Measurements from ENCODE around the gene CASTOR2. TPM values are rescaled to one million over a fixed set of nuclear protein-coding genes. Genes with fewer than 3 reads are reported as not detected.
"Not testable (repeated sequence)": the region's sequence is repeated elsewhere in the genome, so short reads cannot be mapped to it uniquely, and the experiment has no call there.

CASTOR2 gene
- total RNA-seq, 4 donors from 2014 or later, result 5.7 to 10.5 (median 10.2) TPM

DNA sequence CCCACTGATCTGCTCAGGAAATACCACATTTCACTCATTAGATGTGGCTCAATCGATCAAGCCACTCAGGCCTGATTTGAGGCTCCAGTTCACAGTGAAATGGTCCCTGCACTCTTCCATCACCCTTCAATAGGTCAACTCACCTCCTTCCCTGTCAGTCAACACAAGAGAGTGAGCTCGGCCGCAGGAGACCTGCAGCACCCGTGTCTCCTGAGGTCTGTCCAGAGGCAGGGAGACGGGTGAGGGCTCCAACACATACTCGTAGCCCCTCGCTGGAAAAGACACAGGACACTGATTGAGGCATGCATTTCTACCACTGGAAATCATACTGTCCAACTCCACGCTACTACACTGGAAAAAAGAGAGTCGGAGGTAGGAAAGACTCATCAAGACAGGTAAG lies 102.0 kb downstream of the CASTOR2 start:
- Histone ChIP-seq H3K36me3 (peaks cover 46 to 83% of the 10 kb centered on the region in 2 donors), H3K27ac (no peak overlapping the region), H3K4me3 (replicated peaks in 1 of 3) (no peak overlapping the region), H3K9me3 (no peaks in the 10 kb centered on the region), H3K27me3 (no peaks in the 10 kb centered on the region), H3K4me1 (no peaks in the 10 kb centered on the region)
- intact Hi-C loops (cut with DNase I), result no loop called here
- TF ChIP-seq CTCF (IDR thresholded peaks at IDR 0.05) (no peak), POLR2A (IDR thresholded peaks at IDR 0.05) (no peak)
- 94% methylated on average over 9 of the region's 9 CpGs for WGBS, 2 donors
- no peak for DNase-seq

GRCh38 chr7:75072981-75073283 lies 108.4 kb downstream of the CASTOR2 start:
- no peaks in the 10 kb centered on the region for H3K9me3 ChIP-seq
- H3K36me3 ChIP-seq, result peaks cover 15 to 28% of the 10 kb centered on the region in 2 donors
- no peaks in the 10 kb centered on the region for H3K27me3 ChIP-seq
- peaks cover 0 to 7% of the 10 kb centered on the region in 2 donors for H3K4me1 ChIP-seq
- DNase-seq, result no peak
- WGBS, 2 donors, result 5 to 17% methylated on average over 6 to 9 of the region's 9 CpGs
- H3K27ac ChIP-seq, result peak overlapping the region; percentile 66 to 92 (median 92)
- intact Hi-C loops (cut with DNase I), result no loop called here
- TF ChIP-seq CTCF (IDR thresholded peaks at IDR 0.05) (no peak), POLR2A (IDR thresholded peaks at IDR 0.05) (no peak)
- peak overlapping the region; percentile 87 to 98 (median 97) for H3K4me3 ChIP-seq (replicated peaks in 1 of 3)

DNA sequence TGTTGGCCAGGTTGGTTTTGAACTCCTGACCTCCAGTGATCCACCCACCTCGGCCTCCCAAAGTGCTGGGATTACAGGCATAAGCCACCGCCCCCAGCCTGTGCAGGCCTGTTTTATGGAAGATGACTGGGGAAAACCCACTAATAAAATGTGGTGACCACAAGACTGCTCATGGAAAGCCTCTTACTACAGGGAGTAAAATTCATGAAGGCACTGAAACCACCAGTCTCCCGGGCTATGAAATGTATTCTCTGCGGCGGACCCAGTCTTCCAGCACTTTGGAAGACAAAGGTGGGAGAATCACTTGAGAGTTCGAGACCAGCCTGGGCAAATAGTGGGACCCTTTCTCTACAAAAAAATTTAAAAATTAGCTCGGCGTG lies 109.7 kb downstream of the CASTOR2 start:
- intact Hi-C loops (cut with DNase I); H3K27me3 ChIP-seq; H3K9me3 ChIP-seq; H3K4me1 ChIP-seq; DNase-seq: not testable (repeated sequence)
- Histone ChIP-seq H3K27ac (peak overlapping the region; percentile 66 to 92 (median 92)), H3K36me3 (peaks cover 15 to 16% of the 10 kb centered on the region in 2 donors), H3K4me3 (replicated peaks in 1 of 3) (peak overlapping the region in 2 of 3 donors; percentile 69 to 98)
- WGBS, 2 donors, result 98 to 100% methylated on average over 4 of the region's 8 CpGs

Other genes starting within 250 kb of the CASTOR2 start
- gene NCF1, start 190.7 kb upstream of the CASTOR2 start, total RNA-seq, result 1 to 10 TPM in 3 of 4 donors, under 1 TPM in 1; 0.67 to 6.0 (median 2.1) TPM
- gene GTF2IRD2, start 113.1 kb upstream of the CASTOR2 start, total RNA-seq, result 10 to 100 TPM; 16.9 to 48.5 (median 26.6) TPM
- 10 to 100 TPM; 34.8 to 49.7 (median 42.7) TPM for gene RCC1L, start 109.1 kb downstream of the CASTOR2 start, total RNA-seq
- gene GTF2IRD2B, start 127.9 kb downstream of the CASTOR2 start, total RNA-seq, result 100 to 1,000 TPM in 1 of 4 donors, 10 to 100 TPM in 3; 71.5 to 124 (median 80.2) TPM